Caco-2 (cell line): ENCODE measurements around the gene TOMM40L. TPM values are rescaled to one million over a fixed set of nuclear protein-coding genes. Genes with fewer than 3 reads are reported as not detected.
"Not testable (repeated sequence)": the region's sequence is repeated elsewhere in the genome, so short reads cannot be mapped to it uniquely, and the experiment has no call there.

Experiments used
- BruUV-seq: library from RNA; stranded (reverse); fragments of 400-500 nt; replicated peaks from 2 replicates; lab custom pipeline; 2021; lab: Mats Ljungman, UMichigan
- CTCF ChIA-PET: fragments of 300-600 bp; sonication (Branson Sonifier 250); formaldehyde crosslinking; loops from one replicate; lab custom pipeline; 2022; ENCODE audit warnings: antibody characterized with exemption; lab: Charles Lee
- POLR2A ChIA-PET: fragments of 300-600 bp; sonication (Branson Sonifier 250); formaldehyde crosslinking; loops from one replicate; lab custom pipeline; 2022; ENCODE audit warnings: antibody characterized with exemption; lab: Charles Lee
- DNase-seq, 2 experiments: peaks; one replicate each; pipeline versions ENCODE4 v3.0.0 to v3.0.0-alpha.2; 2020 to 2022
- H3K27me3 ChIP-seq: replicated peaks from 2 replicates; pipeline ENCODE4 v1.6.0; 2011; ENCODE audit warnings: low read length; ENCODE audit not compliant: control insufficient read depth, insufficient read depth
- H3K36me3 ChIP-seq: 2 replicates; pipeline ENCODE4 v1.5.1; 2011; ENCODE audit warnings: low read length; ENCODE audit not compliant: control insufficient read depth, insufficient read depth
- H3K4me1 ChIP-seq: fragments of 250-450 bp; sonication (Bioruptor Pico); 2 replicates; pipeline ENCODE4 v1.5.1; 2020; ENCODE audit warnings: mild to moderate bottlenecking
- H3K4me3 ChIP-seq: 2 replicates; pipeline ENCODE4 v1.5.1; 2011; ENCODE audit warnings: low read depth, mild to moderate bottlenecking, control low read depth, low read length
- H3K9me3 ChIP-seq: fragments of 250-450 bp; sonication (Bioruptor Pico); 2 replicates; pipeline ENCODE4 v1.5.1; 2020; ENCODE audit warnings: mild to moderate bottlenecking, moderate library complexity
- H3K27ac Mint-ChIP-seq: one replicate; pipeline ENCODE4 v1.8.0; 2022; ENCODE audit warnings: mixed read lengths; ENCODE audit not compliant: unreplicated experiment
- H3K27me3 Mint-ChIP-seq: one replicate; pipeline ENCODE4 v1.8.0; 2022; ENCODE audit warnings: mixed read lengths; ENCODE audit not compliant: insufficient read depth, unreplicated experiment
- H3K36me3 Mint-ChIP-seq: one replicate; pipeline ENCODE4 v1.8.0; 2022; ENCODE audit warnings: mild to moderate bottlenecking, mixed read lengths; ENCODE audit not compliant: insufficient read depth, unreplicated experiment
- H3K4me1 Mint-ChIP-seq: one replicate; pipeline ENCODE4 v1.8.0; 2022; ENCODE audit warnings: low read depth, mixed read lengths; ENCODE audit not compliant: unreplicated experiment
- H3K4me3 Mint-ChIP-seq: one replicate; pipeline ENCODE4 v1.8.0; 2022; ENCODE audit warnings: mild to moderate bottlenecking, moderate library complexity, mixed read lengths; ENCODE audit not compliant: unreplicated experiment
- H3K9me3 Mint-ChIP-seq: one replicate; pipeline ENCODE4 v1.8.0; 2022; ENCODE audit warnings: mixed read lengths; ENCODE audit not compliant: unreplicated experiment
- intact Hi-C: fragments of 100-400 bp; cut with micrococcal nuclease; formaldehyde crosslinking; loops from one replicate; pipeline ENCODE4 v1.10.0; 2022; ENCODE audit not compliant: unreplicated experiment
- total RNA-seq: library from RNA; stranded (reverse); gene quantifications from 2 replicates; pipeline ENCODE4 v1.2.3, GENCODE V29; 2022
- TF ChIP-seq, protein P1 (sequence below), 2 experiments: fragments of 200-600 bp in 1 of 2; IDR thresholded peaks; 1 replicate in 1 of 2; 2 replicates in 1 of 2; pipeline versions ENCODE4 v1.5.1 to v1.8.0; 2011 to 2022; ENCODE audit warnings: antibody characterized with exemption in 1 of 2, control low read depth in 1 of 2, inconsistent platforms in 1 of 2, low read depth in 1 of 2, low read length in 1 of 2, mild to moderate bottlenecking in 1 of 2, moderate library complexity in 1 of 2; ENCODE audit not compliant: insufficient read depth in 1 of 2, severe bottlenecking in 1 of 2, unreplicated experiment in 1 of 2

TOMM40L gene
- total RNA-seq, 1 experiment from 2014 or later = 23.1 TPM

GRCh38 chr1:161255955-161256520 lies 30.2 kb downstream of the TOMM40L start:
- DNase-seq, POLR2A ChIA-PET, H3K4me1 ChIP-seq, H3K27ac Mint-ChIP-seq, H3K4me3 Mint-ChIP-seq, H3K36me3 ChIP-seq, BruUV-seq, H3K4me3 ChIP-seq, H3K27me3 Mint-ChIP-seq, intact Hi-C loops, H3K27me3 ChIP-seq: not testable (repeated sequence)
- H3K9me3 Mint-ChIP-seq = peaks cover 22% of the 10 kb centered on the region
- peaks cover 14% of the 10 kb centered on the region for H3K9me3 ChIP-seq
- peaks cover 12% of the 10 kb centered on the region for H3K36me3 Mint-ChIP-seq
- CTCF ChIA-PET = interaction anchor here (1.0 kb wide), 1 partner anchor 29 kb away, joined by 3 read pairs; no protein-coding TSS in a partner anchor
- H3K4me1 Mint-ChIP-seq = peaks cover 16% of the 10 kb centered on the region

GRCh38 chr1:161257109-161257508 lies 31.2 kb downstream of the TOMM40L start:
- H3K36me3 Mint-ChIP-seq = peaks cover 12% of the 10 kb centered on the region
- H3K27me3 Mint-ChIP-seq, H3K4me3 Mint-ChIP-seq, H3K36me3 ChIP-seq, DNase-seq, BruUV-seq, intact Hi-C loops, H3K4me3 ChIP-seq, H3K27me3 ChIP-seq, POLR2A ChIA-PET, CTCF ChIA-PET, H3K27ac Mint-ChIP-seq: not testable (repeated sequence)
- peaks cover 13% of the 10 kb centered on the region; the same call in 1 of the 2 replicates for H3K4me1 ChIP-seq
- H3K4me1 Mint-ChIP-seq = peaks cover 24% of the 10 kb centered on the region
- H3K9me3 Mint-ChIP-seq = peaks cover 22% of the 10 kb centered on the region
- peaks cover 14% of the 10 kb centered on the region for H3K9me3 ChIP-seq

DNA sequence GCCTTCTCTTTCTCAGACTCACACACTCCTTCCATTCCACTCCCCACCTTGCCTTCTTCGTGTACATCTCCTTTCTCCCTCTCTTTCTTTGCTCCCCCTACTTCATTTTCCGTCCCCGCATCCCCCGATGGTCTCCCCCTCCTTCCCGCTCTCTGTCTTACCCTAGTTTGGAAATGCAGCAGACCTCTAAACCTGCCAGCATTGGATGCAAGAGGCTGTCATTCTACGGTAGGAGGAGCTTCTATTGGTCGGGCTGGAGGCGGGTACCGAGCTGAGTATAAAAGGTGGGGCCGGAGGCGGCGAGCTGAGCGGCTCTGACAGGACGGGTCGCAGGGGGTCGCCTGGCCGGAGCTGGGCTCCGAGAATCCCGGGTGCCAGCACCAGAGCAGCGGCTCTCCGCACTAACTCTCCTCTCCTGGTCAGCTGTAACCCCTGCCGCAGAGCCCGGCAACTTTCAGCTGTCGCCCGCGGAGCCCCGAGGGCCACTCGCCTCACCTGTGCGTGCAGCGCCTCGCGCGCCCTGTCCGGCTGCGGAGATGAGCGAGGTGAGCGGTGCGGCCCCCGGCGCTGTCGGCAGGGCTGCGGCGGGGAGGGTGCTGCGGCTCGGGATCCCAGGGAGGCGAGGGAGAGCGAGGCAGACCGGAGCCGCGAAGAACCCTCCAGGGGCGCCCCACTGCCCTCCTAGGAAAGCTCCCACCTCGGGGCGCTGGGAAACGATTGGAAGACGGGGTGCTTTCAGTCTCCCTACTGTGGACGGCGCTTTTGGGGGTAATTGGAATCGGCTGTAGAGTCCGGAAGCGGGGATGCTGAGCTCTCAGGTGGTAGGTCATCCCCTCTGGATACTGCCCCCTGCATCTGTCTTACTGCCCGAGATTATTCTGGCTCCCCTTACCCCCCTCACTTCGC lies 32.8 kb downstream of the TOMM40L start, which contains the start of gene PCP4L1:
PCP4L1 (plus strand) TSS at position 307 of the 906 bp plus-strand sequence; CDS start at position 537, 230 bp downstream.
- TF ChIP-seq, protein P1, sequence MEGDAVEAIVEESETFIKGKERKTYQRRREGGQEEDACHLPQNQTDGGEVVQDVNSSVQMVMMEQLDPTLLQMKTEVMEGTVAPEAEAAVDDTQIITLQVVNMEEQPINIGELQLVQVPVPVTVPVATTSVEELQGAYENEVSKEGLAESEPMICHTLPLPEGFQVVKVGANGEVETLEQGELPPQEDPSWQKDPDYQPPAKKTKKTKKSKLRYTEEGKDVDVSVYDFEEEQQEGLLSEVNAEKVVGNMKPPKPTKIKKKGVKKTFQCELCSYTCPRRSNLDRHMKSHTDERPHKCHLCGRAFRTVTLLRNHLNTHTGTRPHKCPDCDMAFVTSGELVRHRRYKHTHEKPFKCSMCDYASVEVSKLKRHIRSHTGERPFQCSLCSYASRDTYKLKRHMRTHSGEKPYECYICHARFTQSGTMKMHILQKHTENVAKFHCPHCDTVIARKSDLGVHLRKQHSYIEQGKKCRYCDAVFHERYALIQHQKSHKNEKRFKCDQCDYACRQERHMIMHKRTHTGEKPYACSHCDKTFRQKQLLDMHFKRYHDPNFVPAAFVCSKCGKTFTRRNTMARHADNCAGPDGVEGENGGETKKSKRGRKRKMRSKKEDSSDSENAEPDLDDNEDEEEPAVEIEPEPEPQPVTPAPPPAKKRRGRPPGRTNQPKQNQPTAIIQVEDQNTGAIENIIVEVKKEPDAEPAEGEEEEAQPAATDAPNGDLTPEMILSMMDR (IDR thresholded peaks at IDR 0.05; ENCODE audit: insufficient read depth in 1 of 2, low read depth in 1 of 2, low read length in 1 of 2, severe bottlenecking in 1 of 2, unreplicated experiment in 1 of 2) = no peak
- Histone ChIP-seq H3K4me3 (peak within 1 kb of the TSS; percentile 39), H3K27me3 (no peaks in the 10 kb centered on the region), H3K9me3 (peaks cover 14% of the 10 kb centered on the region), H3K4me1 (peaks cover 13% of the 10 kb centered on the region; the same call in 1 of the 2 replicates), H3K36me3 (no peaks in the 10 kb centered on the region)
- peak within 1 kb of the TSS; percentile 47 for H3K4me3 Mint-ChIP-seq
- ChIA-PET CTCF (no interaction called here), POLR2A (interaction anchor here (0.7 kb wide), 1 partner anchor 33 kb away, joined by 21 read pairs; the partner anchor contains the start of gene TOMM40L)
- BruUV-seq = no TSS peak
- no peaks in the 10 kb centered on the region for H3K27me3 Mint-ChIP-seq
- H3K27ac Mint-ChIP-seq = no peak within 1 kb of the TSS
- H3K36me3 Mint-ChIP-seq = peaks cover 12% of the 10 kb centered on the region
- peak; percentile 59 to 70 for DNase-seq
- intact Hi-C loops = no loop called here
- H3K4me1 Mint-ChIP-seq = peaks cover 24% of the 10 kb centered on the region
- H3K9me3 Mint-ChIP-seq = peaks cover 22% of the 10 kb centered on the region
